GM12874 (cell line): ENCODE results near the gene FAM83D.

ENCODE experiments used
- CTCF ChIP-seq: IDR thresholded peaks from 2 replicates; pipeline ENCODE4 v1.5.1; 2011; ENCODE audit warnings: low read depth, mild to moderate bottlenecking, control low read depth, low read length, moderate library complexity; ENCODE audit not compliant: insufficient read depth

Gene FAM83D

DNA sequence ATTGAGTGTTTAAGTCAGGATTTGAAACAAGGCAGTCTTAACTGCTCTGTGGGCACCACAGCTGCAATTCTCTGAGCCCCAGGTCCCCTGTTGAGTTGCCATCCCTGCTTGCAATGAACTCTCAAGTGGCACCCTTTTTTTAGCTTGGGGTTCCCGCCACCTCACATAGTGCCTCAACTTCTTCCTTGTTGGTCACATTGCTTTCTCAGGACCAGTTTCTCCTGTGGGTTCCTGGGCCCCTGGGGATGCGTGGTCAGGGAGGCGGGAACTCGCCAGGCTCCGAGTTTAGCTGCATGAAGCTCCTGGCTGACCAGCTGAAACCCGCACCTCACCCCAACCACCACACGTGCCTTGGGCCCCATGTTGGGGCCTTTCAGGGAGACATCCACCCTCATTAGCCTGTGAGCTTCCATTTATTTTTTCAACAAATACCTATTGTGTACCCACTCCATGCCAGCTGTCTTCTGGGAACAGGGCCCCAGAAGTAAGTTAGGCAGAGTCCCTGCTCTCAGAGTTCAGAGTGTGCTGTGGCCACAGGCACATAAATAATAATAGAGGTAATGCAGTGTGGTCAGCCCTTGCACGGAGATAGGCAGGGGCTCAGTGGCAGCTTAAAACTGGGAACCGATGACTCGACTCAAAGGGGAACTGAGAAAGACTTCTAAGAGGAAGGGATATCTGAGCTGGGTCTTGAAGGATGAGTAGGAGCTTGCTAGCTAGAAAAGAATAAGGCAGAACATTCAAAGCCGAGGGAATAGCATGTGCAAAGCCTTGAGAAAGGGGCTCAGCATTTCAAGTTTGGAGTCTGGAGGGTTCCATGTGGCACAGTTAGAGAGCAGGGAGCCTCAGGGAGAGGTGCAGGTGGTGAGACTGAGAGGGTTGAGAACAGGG is 33.9 kb upstream of the FAM83D start:
- TF ChIP-seq CTCF = no peak

DNA sequence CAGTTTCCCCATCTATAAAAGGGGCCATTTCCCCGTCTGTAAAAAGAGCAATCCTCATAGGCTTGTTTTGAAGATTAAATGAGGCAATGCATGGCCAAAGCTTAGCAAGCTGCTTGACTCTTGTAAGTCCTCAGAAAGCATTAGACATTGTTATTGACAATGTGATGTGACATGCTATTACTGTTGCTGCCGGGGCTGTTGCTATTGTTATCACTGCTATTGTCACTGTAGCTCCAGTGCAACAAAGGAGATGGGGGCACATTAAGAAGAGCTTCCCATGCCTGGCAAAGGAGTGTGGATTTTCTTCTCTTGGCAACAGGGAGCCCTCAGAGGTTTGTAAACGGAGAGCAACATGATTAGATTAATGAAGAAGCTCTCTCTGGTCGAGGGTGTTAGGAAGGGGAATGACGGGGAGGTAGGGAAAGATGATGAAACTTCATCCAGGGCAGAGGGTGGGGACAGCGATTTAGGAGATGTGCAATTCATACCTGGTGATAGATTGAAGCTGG is 33.1 kb upstream of the FAM83D start:
- no peak for TF ChIP-seq CTCF

DNA sequence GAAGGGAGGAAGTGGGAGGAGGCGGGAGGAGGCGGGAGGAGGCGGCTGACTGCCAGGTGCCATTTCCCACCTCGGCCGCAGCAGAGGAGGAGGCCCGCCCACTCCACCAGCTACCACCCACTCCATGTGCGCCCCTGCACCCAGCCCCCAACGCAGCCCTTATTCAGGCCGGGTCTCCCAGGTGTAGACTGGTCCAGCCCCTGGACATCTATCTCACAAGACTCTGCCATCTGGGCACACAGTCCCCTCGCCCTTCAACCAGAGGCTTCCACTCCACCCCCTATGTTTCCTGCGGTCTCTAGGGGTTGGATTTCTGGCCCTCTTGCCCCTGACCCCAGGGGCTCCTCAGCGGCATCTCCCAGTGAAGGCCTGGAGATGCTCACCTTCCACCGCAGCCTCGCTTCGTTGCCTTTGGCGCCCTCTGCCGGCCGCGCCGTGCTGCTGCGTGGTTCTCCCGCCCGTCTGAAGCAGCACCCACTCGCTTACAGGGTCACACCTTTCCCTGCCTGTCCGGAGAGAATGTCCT is 32.6 kb upstream of the FAM83D start:
- peak; percentile 96 for TF ChIP-seq CTCF

DNA sequence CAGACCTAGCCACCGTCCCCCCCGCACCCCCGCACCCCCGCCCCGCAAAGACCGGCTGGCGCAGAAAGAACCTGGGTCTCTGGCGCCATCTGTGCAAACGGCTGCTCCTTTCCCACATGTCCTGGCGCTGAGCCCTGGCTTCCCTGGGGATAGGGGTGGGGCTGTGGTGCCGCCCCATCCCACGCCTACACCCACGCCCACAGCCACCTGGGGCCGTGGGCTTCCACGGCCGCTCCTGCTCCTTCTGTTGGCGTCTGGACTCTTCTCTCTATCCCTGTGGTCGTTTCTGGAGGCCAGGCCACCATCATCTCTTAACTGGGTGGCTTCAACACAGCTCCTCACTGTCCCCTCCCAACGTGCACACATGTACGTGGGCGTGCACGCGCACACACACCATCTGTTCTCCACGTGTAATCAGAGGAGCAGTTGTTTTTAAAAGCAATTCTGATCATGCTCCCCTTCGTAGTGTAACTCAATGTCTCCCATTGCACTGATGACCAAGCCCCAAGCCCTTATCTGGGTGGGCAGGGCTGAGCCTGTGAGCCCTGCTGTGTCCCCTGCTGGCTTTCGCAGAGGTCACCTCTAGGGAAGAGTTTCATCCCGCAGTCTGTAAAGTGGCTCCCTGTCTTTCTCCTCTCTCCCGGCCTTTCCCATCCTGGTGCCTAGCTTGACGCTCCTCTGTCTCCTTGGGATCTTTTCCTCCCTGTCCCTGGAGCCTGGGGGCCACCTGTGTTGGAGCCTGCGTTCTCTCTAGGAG is 31.9 kb upstream of the FAM83D start:
- no peak for TF ChIP-seq CTCF

- no peak for TF ChIP-seq CTCF
These were observed 30.9 kb upstream of the FAM83D start for GRCh38 chr20:38895098-38895949.

DNA sequence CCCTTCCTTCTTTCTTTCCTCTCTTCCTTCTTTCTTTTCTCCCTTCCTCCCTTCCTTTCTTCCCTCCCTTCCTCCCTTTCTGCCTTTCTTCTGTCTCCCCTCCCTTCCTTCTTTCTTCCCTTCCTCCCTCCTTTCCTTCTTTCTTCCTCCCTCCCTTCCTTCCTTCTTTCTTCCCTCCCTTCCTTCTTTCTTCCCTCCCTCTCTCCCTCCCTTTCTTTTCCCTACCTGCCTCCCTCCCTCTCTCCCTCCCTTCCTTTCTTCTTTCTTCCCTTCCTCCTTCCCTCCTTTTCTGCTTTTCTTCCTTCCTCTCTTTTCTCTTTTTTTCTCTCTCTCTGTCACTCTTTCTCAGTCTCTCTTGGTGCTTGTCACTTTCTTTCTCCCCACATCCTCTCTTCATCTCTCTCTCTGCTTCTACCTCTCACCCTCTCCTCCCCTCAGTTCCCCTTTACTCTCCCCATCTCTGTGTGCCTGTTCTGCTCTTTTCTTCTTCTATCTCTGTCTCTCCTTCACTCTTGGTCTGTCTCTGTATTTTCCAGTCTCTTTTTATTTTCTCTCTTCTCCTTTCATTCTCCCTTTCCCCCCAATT is 30.1 kb upstream of the FAM83D start:
- no peak for TF ChIP-seq CTCF
